Neuron (in vitro differentiated cells): ENCODE results near the gene MAP2K5.

Experiments used
- H2AFZ ChIP-seq: one replicate; pipeline ENCODE4 v1.6.1; 2013; ENCODE audit warnings: low read depth, mild to moderate bottlenecking, inconsistent platforms, low read length, moderate library complexity
- H3K27me3 ChIP-seq: one replicate; pipeline ENCODE4 v1.6.1; 2013; ENCODE audit warnings: low read length; ENCODE audit not compliant: insufficient read depth
- H3K36me3 ChIP-seq: one replicate; pipeline ENCODE4 v1.6.1; 2013; ENCODE audit warnings: low read length; ENCODE audit not compliant: insufficient read depth
- H3K4me1 ChIP-seq: one replicate; pipeline ENCODE4 v1.6.1; 2013; ENCODE audit warnings: low read length; ENCODE audit not compliant: insufficient read depth
- H3K4me3 ChIP-seq: 2 replicates; pipeline ENCODE4 v1.5.1; 2013; ENCODE audit warnings: mild to moderate bottlenecking, low read length, moderate library complexity
- H3K9me3 ChIP-seq: one replicate; pipeline ENCODE4 v1.6.1; 2013; ENCODE audit warnings: low read length

MAP2K5 gene

DNA sequence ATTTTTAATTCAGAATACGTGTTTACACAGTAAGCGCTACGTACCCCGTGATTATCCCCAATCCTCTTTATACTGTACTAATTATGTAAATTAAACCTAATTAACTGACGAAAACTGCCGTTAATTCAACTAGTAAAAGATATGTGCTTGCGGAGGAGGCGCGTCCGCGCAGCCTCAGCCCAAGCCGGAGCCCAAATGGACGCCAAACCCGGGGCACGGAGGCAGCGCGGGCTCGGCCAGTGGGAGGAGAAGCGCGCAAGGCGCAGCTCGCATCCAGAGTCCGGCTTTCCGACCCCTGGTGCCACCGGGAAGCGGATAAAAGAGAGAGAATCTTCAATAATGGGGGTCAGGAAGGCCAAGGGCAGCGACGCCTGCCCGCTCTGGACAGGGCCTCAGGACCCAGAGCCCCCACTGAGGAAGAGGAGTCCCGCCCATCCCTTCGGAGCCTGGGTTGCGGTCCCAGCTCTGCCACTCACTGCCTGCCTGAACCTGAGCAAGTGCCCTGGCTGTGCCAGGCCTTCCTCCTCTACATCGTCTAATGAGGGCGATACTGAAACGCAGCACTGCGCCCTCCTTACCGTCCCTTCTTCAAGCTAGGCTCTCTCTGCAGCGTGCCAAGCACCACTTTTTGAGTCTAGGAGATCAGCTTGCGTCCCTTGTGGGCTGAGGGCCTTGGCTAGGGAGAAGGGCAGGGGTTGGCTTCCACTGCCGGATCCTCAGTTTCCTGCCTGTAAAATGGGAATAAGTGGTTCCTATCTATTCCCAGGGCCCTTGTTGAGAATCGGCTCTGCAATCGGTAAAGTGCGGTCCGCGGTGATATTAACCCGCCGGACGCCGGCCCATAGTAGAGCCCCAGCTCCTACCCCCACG lies 277.9 kb downstream of the MAP2K5 start:
- Histone ChIP-seq H3K4me3 (no peak overlapping the region), H3K36me3 (no peaks in the 10 kb centered on the region), H3K4me1 (peaks cover 38% of the 10 kb centered on the region), H2AFZ (no peak overlapping the region), H3K27me3 (peaks cover 69% of the 10 kb centered on the region), H3K9me3 (peaks cover 6% of the 10 kb centered on the region)

DNA sequence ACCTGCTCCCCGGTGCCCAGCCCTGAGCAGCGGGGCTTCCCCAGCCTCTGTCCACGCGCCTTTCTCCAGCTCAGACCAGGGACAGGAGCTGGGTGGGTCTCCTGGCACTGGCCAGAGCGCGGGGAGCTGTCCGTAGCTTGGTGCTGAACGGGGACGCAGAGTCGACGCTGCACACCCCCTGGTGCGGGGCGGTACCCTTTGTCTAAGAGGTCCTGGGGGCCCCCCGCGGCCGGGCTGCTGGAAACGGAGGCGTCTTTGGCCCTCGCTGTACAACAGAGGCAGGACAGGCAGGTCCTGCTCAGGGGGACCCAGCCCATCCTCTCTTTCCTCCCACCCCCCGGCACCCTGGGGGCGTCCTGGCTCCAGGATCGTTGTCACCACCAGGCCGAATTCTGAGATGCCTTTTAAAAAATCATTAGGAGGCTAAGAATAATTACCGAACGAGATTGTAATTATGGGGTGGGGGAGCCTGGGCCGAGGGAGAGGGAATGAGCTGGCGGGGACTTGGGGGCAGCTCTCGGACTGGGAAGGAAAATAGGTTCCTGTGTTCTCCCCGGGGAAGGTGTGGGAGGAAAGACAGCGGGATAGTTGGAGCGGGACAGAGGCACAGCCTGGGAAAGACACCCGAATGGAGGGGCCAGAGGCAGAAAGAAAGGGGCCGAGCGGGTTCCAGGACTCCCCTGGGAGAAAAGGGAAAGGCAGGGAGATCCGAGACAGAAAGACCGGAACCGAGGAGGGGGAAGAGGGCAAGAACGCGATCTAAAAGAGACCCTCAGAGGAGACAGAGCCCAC lies 278.7 kb downstream of the MAP2K5 start:
- Histone ChIP-seq H3K36me3 (no peaks in the 10 kb centered on the region), H3K27me3 (peaks cover 77% of the 10 kb centered on the region), H3K4me3 (peak overlapping the region; percentile 32), H3K4me1 (peaks cover 42% of the 10 kb centered on the region), H2AFZ (peak overlapping the region; percentile 6), H3K9me3 (peaks cover 1% of the 10 kb centered on the region)

DNA sequence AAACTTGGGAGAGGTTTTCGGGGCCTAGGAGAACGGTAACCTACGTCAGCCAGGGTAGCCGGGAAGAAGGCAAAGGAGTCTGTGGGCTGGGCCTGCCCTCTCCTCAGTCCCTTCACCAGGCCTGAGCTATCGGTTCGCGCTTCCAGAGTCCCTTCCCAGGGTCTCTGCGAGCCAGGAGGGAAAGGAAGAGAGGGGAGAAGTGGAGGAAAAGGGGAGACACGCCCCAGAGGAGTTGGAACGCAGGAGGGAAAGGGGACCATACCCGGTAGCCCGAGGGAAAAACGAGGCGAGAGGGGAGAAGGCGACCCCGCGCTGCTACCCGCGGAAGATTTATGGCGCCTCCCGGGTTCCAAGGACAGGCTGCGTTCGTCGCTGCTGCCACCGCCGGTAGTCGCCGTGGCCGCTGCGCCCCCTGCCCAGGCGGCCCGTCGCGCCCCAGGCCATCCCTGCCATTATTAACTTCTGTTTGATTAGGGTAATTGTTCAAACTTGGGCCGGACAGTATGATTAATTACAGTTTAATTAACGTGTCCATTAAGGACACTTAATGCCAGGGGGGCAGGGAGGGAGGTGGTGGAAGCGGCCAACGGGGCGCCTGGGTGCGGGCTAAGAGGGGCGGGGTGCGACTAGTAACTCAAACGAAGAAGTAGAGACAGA lies 279.4 kb downstream of the MAP2K5 start:
- Histone ChIP-seq H3K27me3 (peaks cover 84% of the 10 kb centered on the region), H3K9me3 (peaks cover 4% of the 10 kb centered on the region), H3K36me3 (no peaks in the 10 kb centered on the region), H3K4me1 (peaks cover 42% of the 10 kb centered on the region), H2AFZ (peak overlapping the region; percentile 6), H3K4me3 (peak overlapping the region; percentile 32)

DNA sequence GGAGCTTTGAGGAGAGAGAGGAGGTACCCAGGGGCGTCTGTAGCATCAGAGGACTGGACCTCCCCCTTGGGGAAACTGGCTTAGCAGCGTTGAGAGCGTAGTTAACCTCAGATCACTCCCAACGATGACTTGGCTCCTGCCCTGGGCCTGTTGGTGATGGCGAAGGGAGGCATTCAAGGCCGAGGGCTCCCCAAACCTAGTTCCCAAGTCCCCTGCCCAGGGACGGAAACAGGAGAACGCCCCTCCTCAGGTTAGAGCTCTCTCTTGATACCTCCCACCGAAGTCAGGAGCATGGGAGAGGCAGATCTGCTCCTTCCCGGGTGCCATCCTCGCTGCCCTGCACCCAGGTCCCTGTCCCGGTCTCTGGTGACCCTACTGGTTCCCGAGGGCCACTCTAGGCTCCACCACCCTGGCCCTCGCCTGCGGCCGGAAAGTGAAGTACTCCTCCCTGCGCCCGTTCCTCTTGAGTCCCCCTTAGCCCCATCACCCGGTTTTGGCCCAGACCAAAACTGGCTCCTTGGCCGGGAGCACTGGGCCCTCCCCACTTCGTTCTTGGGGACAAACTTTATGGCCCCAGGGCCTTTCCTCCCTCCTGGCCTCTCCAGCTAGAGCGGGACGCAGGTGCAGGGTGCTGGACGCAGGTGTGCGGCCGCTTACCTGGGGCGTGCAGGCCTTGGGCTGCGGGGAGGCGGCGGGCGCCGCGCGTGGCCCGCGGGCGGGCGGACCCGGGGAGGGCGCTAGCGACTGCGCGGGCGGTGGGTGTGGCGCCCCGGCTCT lies 280.2 kb downstream of the MAP2K5 start:
- Histone ChIP-seq H3K9me3 (peaks cover 2% of the 10 kb centered on the region), H3K4me1 (peaks cover 42% of the 10 kb centered on the region), H3K36me3 (no peaks in the 10 kb centered on the region), H3K27me3 (peaks cover 91% of the 10 kb centered on the region), H3K4me3 (peak overlapping the region; percentile 39), H2AFZ (no peak overlapping the region)

DNA sequence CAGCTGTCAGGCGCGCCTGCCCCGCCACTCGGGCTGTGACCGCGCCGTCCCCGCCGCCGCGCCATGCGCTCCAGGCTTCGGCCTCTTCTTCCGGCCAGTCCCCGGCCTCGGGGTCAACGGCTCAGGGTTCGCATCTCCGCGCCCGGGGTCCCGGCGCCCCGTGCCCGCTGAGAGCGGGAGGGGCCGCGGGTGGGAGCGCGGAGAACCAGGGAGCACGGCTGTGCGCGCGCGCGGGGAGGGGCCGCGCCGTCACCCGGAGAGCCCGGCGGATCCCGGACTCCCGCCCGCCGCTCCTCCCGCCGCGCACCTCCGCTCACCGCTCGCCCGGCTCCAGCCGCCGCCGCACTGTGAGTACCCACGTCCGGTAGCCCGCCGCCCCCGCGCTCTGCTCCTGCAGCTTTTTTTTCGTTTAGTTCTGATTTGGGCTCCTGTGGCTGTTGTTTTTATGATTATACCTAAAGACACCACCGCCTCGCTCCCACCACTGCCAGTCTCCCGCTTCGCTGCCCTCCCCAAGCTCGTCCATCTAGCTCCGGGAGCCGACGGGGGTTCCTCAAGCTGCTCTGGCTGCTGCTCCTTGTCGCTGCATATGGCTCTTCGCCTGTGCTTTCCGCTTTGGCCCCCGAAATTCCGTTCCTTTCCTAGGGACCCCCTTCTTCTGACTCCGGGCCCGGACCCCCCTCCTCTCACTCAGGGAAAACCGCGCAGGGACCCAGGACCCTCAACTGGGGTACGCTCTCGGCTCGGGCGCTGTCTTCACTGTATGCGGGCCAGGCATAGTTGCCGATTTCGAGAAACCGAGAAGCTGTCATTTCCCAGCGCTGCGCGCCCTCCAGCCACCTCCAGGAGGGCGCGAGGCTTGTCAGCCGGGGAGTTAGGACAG lies 281.1 kb downstream of the MAP2K5 start:
- H2AFZ ChIP-seq, result peak overlapping the region; percentile 21
- H3K36me3 ChIP-seq, result no peaks in the 10 kb centered on the region
- peak overlapping the region; percentile 39 for H3K4me3 ChIP-seq
- H3K9me3 ChIP-seq, result peaks cover 2% of the 10 kb centered on the region
- peaks cover 43% of the 10 kb centered on the region for H3K4me1 ChIP-seq
- H3K27me3 ChIP-seq, result peaks cover 94% of the 10 kb centered on the region

DNA sequence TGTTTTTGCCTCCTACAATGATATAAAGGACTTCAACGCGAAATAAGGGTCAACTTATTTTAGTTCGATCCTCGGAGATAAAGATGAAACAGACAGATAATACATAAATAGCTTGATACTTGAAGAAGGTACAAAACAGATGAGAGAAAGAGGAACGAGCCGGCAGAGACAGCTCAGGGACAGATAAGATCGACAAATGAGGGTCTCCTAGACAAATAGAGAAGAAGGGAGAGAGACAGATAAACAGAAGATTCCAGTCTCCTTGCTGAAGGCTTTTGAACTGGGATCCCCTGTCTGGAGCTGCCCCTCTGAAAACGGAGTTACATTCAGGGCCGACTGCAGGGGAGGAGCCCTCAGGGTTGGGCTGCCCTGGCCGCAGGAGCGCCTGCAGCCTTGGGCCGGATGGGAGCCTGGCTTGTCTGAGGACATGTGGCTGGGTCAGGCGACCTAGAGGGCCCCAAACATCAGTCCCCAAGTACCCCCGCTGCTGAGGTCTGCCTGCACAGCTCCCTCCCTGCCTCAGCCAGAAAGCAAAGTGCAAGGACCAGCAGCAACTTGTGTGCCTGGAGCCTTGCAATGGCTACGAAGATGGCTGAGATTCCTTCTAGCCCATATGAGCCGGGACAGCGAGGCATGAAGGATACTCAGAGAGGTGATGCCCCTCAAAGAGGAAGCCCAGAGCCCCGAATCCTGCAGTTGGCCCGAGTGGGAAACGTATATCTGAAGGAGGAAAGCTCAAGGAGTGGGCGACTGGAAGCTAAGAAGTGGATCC lies 281.9 kb downstream of the MAP2K5 start:
- no peaks in the 10 kb centered on the region for H3K36me3 ChIP-seq
- peaks cover 45% of the 10 kb centered on the region for H3K4me1 ChIP-seq
- no peak overlapping the region for H2AFZ ChIP-seq
- H3K4me3 ChIP-seq, result peak overlapping the region; percentile 39
- peaks cover 96% of the 10 kb centered on the region for H3K27me3 ChIP-seq
- peaks cover 6% of the 10 kb centered on the region for H3K9me3 ChIP-seq

DNA sequence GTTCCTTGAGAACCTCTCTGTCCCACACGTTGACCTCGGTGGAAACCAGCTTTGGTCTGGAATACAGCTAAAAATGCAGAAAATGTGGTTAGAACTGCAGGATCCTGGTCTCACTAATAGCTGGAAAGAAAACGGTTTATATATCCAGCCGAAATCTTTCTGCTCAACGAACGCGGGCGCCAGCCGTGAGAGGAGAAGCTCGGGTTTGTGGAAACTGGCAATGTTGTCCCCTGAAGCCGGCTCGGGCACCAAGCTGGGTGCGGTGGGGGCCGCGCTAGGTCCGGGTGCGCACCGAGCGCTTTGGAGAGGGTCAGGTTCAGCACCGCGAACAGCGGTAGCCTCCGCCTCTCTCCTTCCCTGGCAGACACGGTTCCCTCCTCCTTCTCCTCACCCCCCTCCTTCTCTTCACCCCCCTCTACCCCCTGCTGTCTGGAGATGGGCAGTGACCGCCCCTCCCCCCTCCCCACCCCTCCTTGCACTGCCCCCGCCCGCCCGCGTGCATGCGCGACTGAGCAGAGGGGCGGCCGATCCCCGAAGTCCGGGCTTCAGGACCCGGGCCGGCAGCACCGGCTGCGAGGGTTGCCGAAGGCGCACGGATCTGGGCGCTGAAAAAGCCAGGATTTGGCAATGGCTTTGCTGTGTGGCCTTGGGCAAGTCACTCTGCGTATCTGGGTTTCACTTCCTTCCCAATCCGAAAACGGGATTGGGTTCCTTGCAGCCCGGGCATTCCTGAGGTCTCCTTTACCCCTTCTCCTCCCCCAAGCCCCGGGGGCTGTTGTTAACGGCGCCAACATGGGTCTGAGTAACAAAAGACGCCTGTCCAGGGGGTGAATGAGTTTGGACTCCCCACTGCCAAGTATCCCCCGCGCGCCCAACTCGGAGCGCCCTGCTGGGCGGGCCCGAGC lies 282.7 kb downstream of the MAP2K5 start, which contains the start of gene SKOR1:
Gene SKOR1, plus strand, starts transcription at position 534 of the 905 bp plus-strand sequence. Its CDS starts 94 bp downstream, at position 628.
- H3K4me3 ChIP-seq, result no peak within 1 kb of the TSS
- peaks cover 45% of the 10 kb centered on the region for H3K4me1 ChIP-seq
- H3K36me3 ChIP-seq, result no peaks in the 10 kb centered on the region
- H3K9me3 ChIP-seq, result peaks cover 6% of the 10 kb centered on the region
- H3K27me3 ChIP-seq, result peaks cover 96% of the 10 kb centered on the region
- no peak within 1 kb of the TSS for H2AFZ ChIP-seq

DNA sequence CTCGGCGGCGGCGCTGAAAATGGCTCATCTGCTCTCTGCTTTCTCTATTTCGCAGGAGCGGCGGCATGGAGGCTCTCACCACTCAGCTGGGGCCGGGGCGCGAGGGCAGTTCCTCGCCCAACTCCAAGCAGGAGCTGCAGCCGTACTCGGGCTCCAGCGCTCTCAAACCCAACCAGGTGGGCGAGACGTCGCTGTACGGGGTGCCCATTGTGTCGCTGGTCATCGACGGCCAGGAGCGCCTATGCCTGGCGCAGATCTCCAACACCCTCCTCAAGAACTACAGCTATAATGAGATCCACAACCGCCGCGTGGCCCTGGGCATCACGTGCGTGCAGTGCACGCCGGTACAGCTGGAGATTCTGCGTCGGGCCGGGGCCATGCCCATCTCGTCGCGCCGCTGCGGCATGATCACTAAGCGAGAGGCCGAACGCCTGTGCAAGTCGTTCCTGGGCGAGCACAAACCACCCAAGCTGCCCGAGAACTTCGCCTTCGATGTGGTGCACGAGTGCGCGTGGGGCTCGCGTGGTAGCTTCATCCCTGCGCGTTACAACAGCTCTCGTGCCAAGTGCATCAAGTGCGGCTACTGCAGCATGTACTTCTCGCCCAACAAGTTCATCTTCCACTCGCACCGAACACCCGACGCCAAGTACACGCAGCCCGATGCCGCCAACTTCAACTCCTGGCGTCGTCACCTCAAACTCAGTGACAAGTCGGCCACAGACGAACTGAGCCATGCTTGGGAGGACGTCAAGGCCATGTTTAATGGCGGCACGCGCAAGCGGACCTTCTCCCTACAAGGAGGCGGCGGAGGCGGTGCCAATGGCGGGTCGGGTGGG lies 283.6 kb downstream of the MAP2K5 start:
- Histone ChIP-seq H3K4me1 (peaks cover 44% of the 10 kb centered on the region), H3K4me3 (no peak overlapping the region), H2AFZ (no peak overlapping the region), H3K36me3 (no peaks in the 10 kb centered on the region), H3K27me3 (peaks cover 96% of the 10 kb centered on the region), H3K9me3 (peaks cover 13% of the 10 kb centered on the region)

DNA sequence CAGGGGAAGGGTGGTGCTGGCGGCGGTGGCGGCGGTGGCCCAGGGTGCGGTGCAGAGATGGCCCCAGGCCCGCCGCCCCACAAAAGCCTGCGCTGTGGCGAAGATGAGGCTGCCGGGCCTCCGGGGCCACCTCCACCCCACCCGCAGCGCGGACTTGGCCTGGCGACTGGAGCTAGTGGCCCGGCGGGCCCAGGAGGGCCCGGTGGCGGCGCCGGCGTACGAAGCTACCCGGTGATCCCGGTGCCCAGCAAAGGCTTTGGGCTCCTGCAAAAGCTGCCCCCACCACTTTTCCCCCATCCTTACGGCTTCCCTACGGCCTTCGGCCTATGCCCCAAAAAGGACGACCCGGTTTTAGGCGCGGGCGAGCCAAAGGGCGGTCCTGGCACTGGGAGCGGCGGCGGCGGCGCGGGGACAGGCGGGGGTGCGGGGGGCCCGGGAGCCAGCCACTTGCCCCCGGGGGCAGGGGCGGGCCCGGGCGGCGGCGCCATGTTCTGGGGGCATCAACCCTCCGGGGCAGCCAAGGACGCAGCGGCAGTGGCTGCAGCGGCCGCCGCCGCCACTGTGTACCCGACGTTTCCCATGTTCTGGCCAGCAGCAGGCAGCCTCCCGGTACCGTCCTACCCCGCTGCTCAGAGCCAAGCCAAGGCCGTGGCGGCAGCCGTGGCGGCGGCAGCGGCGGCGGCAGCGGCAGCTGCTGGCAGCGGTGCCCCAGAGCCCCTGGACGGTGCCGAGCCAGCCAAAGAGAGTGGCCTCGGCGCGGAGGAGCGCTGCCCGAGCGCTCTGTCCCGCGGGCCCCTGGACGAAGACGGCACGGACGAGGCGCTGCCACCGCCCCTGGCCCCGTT lies 284.4 kb downstream of the MAP2K5 start:
- Histone ChIP-seq H3K9me3 (peaks cover 13% of the 10 kb centered on the region), H3K4me1 (peaks cover 36% of the 10 kb centered on the region), H2AFZ (no peak overlapping the region), H3K36me3 (no peaks in the 10 kb centered on the region), H3K27me3 (peaks cover 95% of the 10 kb centered on the region), H3K4me3 (no peak overlapping the region)
